ENCODE results near the gene AGPAT2. TPM values are rescaled to one million over a fixed set of nuclear protein-coding genes. Genes with fewer than 3 reads are reported as not detected.

AGPAT2 gene
- total RNA-seq, 1 donor: 30.0 TPM

DNA sequence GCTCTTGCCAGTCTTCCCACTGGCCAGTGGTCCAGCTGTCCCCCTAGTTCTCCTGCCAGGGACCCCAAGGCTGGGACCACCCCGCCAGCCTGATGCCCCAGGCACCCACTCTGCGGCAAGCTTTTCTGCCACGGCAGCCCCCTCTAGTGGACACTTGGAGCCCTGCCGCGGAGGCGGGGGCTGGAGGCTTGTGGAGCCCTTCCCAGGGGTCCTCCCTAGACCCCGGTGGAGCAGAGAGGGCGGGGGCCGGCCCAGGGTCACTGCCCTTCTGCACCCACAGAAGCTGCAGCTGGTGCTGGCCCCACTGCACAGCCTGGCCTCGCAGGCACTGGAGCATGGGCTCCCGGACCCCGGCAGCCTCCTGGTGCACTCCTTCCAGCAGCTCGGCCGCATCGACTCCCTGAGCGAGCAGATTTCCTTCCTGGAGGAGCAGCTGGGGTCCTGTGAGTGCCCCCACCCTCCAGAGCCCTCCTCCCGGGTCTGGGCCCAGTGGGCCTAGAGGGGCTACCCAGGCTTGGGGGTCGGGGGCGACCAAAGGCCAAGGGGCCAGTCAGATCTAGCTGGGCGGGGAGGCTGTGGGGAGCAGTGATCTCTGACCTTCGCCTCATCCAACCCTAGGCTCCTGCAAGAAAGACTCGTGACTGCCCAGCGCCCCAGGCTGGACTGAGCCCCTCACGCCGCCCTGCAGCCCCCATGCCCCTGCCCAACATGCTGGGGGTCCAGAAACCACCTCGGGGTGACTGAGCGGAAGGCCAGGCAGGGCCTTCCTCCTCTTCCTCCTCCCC, 15.4 kb downstream of the AGPAT2 start:
- Histone ChIP-seq H3K4me1 (ENCODE audit: insufficient read depth, low read length) (no peaks in the 10 kb centered on the region), H4K20me1 (ENCODE audit: insufficient read depth, low read length) (peaks cover 6% of the 10 kb centered on the region), H2AFZ (ENCODE audit: low read length) (no peak overlapping the region), H3K4me2 (ENCODE audit: insufficient read depth, low read length) (no peak overlapping the region), H3K4me3 (ENCODE audit: insufficient read depth, low read length) (no peak overlapping the region), H3K79me2 (ENCODE audit: insufficient read depth, low read length) (no peaks in the 10 kb centered on the region), H3K27me3 (ENCODE audit: insufficient read depth, low read length) (peaks cover 7% of the 10 kb centered on the region), H3K36me3 (ENCODE audit: insufficient read depth, low read length) (no peaks in the 10 kb centered on the region), H3K27ac (ENCODE audit: low read depth, low read length) (no peak overlapping the region), H3K9me3 (ENCODE audit: low read depth, low read length) (no peaks in the 10 kb centered on the region)
- TF ChIP-seq, protein P1, sequence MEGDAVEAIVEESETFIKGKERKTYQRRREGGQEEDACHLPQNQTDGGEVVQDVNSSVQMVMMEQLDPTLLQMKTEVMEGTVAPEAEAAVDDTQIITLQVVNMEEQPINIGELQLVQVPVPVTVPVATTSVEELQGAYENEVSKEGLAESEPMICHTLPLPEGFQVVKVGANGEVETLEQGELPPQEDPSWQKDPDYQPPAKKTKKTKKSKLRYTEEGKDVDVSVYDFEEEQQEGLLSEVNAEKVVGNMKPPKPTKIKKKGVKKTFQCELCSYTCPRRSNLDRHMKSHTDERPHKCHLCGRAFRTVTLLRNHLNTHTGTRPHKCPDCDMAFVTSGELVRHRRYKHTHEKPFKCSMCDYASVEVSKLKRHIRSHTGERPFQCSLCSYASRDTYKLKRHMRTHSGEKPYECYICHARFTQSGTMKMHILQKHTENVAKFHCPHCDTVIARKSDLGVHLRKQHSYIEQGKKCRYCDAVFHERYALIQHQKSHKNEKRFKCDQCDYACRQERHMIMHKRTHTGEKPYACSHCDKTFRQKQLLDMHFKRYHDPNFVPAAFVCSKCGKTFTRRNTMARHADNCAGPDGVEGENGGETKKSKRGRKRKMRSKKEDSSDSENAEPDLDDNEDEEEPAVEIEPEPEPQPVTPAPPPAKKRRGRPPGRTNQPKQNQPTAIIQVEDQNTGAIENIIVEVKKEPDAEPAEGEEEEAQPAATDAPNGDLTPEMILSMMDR (IDR thresholded peaks at IDR 0.05; ENCODE audit: extremely low read depth, low read depth, low read length): peak; percentile 69
- peak; percentile 98 for DNase-seq (ENCODE audit: insufficient read length, low spot score, missing footprints)

DNA sequence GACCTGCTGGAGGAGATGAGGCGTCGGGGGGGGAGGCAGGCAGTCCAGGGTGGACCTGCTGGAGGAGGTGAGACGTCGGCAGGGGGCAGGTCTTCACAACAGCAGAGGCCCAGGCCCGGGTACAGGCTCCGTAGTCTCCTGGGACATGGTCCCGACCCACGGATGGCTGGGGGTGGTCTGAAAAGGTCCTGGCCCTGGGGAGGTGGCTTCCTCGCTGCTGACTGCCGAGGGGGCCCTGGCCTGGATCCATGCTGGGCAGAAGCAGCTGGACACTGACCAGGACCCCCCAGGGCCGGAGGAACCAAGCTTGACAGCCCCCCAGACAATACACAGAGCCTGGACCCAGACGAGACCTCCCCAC, 16.0 kb downstream of the AGPAT2 start:
- H3K4me3 ChIP-seq (ENCODE audit: insufficient read depth, low read length): no peak overlapping the region
- no peak overlapping the region for H3K27ac ChIP-seq (ENCODE audit: low read depth, low read length)
- peaks cover 6% of the 10 kb centered on the region for H4K20me1 ChIP-seq (ENCODE audit: insufficient read depth, low read length)
- H2AFZ ChIP-seq (ENCODE audit: low read length): no peak overlapping the region
- no peaks in the 10 kb centered on the region for H3K9me3 ChIP-seq (ENCODE audit: low read depth, low read length)
- H3K27me3 ChIP-seq (ENCODE audit: insufficient read depth, low read length): peaks cover 10% of the 10 kb centered on the region
- no peak for DNase-seq (ENCODE audit: insufficient read length, low spot score, missing footprints)
- TF ChIP-seq, protein P1 (IDR thresholded peaks at IDR 0.05; ENCODE audit: extremely low read depth, low read depth, low read length): no peak
- no peaks in the 10 kb centered on the region for H3K79me2 ChIP-seq (ENCODE audit: insufficient read depth, low read length)
- no peaks in the 10 kb centered on the region for H3K36me3 ChIP-seq (ENCODE audit: insufficient read depth, low read length)
- no peak overlapping the region for H3K4me2 ChIP-seq (ENCODE audit: insufficient read depth, low read length)
- no peaks in the 10 kb centered on the region for H3K4me1 ChIP-seq (ENCODE audit: insufficient read depth, low read length)

DNA sequence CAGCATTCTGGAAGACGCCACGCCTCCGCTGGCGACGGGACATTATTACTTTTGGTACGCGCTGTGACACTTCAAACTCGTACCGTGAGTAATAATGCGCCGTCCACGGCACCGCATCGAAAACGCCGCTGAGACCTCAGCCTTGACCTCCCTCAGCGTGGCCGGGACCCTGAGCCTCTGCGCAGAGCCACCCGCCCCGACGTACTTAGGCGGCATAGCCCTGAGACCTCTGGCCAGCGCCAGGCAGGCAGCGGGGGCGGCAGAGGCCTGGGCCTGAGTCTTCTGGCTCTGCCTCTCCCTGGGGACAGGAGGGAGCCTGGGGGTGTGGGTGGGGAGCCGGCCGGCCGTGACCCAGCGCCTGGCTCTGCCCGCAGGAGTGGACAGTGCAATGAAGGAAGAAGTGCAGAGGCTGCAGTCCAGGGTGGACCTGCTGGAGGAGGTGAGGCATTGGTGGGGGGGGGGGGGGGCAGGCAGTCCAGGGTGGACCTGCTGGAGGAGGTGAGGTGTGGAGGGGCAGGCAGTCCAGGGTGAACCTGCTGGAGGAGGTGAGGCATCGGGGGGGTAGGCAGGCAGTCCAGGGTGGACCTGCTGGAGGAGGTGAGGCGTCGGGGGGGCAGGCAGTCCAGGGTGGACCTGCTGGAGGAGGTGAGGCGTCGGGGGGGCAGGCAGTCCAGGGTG, 16.5 kb downstream of the AGPAT2 start:
- peaks cover 6% of the 10 kb centered on the region for H4K20me1 ChIP-seq (ENCODE audit: insufficient read depth, low read length)
- no peak overlapping the region for H2AFZ ChIP-seq (ENCODE audit: low read length)
- no peaks in the 10 kb centered on the region for H3K4me1 ChIP-seq (ENCODE audit: insufficient read depth, low read length)
- peaks cover 10% of the 10 kb centered on the region for H3K27me3 ChIP-seq (ENCODE audit: insufficient read depth, low read length)
- TF ChIP-seq, protein P1 (IDR thresholded peaks at IDR 0.05; ENCODE audit: extremely low read depth, low read depth, low read length): no peak
- DNase-seq (ENCODE audit: insufficient read length, low spot score, missing footprints): no peak
- no peaks in the 10 kb centered on the region for H3K9me3 ChIP-seq (ENCODE audit: low read depth, low read length)
- H3K36me3 ChIP-seq (ENCODE audit: insufficient read depth, low read length): no peaks in the 10 kb centered on the region
- H3K79me2 ChIP-seq (ENCODE audit: insufficient read depth, low read length): no peaks in the 10 kb centered on the region
- no peak overlapping the region for H3K4me3 ChIP-seq (ENCODE audit: insufficient read depth, low read length)
- H3K27ac ChIP-seq (ENCODE audit: low read depth, low read length): no peak overlapping the region
- no peak overlapping the region for H3K4me2 ChIP-seq (ENCODE audit: insufficient read depth, low read length)

DNA sequence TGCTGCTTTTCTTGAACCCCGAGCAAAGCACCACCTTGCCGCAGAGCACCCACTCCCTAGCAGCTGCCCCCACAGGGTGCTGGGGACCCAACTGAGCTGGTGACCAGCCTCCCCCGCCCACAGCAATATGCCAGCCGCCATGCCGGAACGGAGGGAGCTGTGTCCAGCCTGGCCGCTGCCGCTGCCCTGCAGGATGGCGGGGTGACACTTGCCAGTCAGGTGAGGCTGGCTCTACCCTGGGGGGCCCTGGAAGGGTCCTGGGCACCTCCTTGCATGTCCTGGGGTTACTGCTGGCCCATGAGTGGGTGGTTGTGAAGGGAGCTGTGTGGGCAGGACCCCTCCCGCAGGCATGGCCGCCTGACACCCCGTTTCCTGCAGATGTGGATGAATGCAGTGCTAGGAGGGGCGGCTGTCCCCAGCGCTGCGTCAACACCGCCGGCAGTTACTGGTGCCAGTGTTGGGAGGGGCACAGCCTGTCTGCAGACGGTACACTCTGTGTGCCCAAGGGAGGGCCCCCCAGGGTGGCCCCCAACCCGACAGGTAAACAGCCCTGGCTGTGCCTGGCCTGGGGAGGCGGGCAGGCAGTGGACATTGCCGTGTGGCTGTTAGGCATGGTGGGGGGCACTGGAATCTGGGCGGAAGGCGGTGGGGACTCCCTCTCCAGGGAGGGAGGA, 17.3 kb downstream of the AGPAT2 start:
- H3K4me1 ChIP-seq (ENCODE audit: insufficient read depth, low read length): peaks cover 3% of the 10 kb centered on the region
- H3K27ac ChIP-seq (ENCODE audit: low read depth, low read length): no peak overlapping the region
- DNase-seq (ENCODE audit: insufficient read length, low spot score, missing footprints): no peak
- peaks cover 11% of the 10 kb centered on the region for H3K27me3 ChIP-seq (ENCODE audit: insufficient read depth, low read length)
- no peaks in the 10 kb centered on the region for H3K9me3 ChIP-seq (ENCODE audit: low read depth, low read length)
- H3K79me2 ChIP-seq (ENCODE audit: insufficient read depth, low read length): no peaks in the 10 kb centered on the region
- no peak overlapping the region for H3K4me3 ChIP-seq (ENCODE audit: insufficient read depth, low read length)
- H4K20me1 ChIP-seq (ENCODE audit: insufficient read depth, low read length): peaks cover 6% of the 10 kb centered on the region
- TF ChIP-seq, protein P1 (IDR thresholded peaks at IDR 0.05; ENCODE audit: extremely low read depth, low read depth, low read length): no peak
- no peak overlapping the region for H2AFZ ChIP-seq (ENCODE audit: low read length)
- H3K4me2 ChIP-seq (ENCODE audit: insufficient read depth, low read length): no peak overlapping the region
- H3K36me3 ChIP-seq (ENCODE audit: insufficient read depth, low read length): no peaks in the 10 kb centered on the region
